Activated T-cell treated with anti-CD3 and anti-CD28 coated beads, Interleukin-2, amount 50 U/mL, for 4 hours (primary cell): Measurements from ENCODE around the gene CDH7. TPM values are rescaled to one million over a fixed set of nuclear protein-coding genes. Genes with fewer than 3 reads are reported as not detected.

Experiments used
- ATAC-seq, 2 donors: fragments of 200-7000 bp; cut with Tn5 transposase; one replicate each; pipeline ENCODE4 v1.10.0; 2021
- DNase-seq: peaks from one replicate; pipeline ENCODE4 v3.0.0-alpha.2; 2020
- H3K27me3 Mint-ChIP-seq: one replicate; pipeline ENCODE4 v1.8.0; 2021; ENCODE audit warnings: low read depth, mixed read lengths
- H3K36me3 Mint-ChIP-seq: one replicate; pipeline ENCODE4 v1.8.0; 2022; ENCODE audit warnings: mixed read lengths; ENCODE audit not compliant: insufficient read depth
- H3K4me1 Mint-ChIP-seq: one replicate; pipeline ENCODE4 v1.8.0; 2021; ENCODE audit warnings: low read depth, mixed read lengths
- H3K4me3 Mint-ChIP-seq: one replicate; pipeline ENCODE4 v1.8.0; 2021; ENCODE audit warnings: mild to moderate bottlenecking, moderate library complexity, mixed read lengths
- H3K9me3 Mint-ChIP-seq: one replicate; pipeline ENCODE4 v1.8.0; 2021; ENCODE audit warnings: mixed read lengths
- total RNA-seq, 3 donors: library from RNA; stranded (reverse); gene quantifications; one replicate each; pipeline ENCODE4 v1.2.1, GENCODE V29; 2021

CDH7 gene, protein sequence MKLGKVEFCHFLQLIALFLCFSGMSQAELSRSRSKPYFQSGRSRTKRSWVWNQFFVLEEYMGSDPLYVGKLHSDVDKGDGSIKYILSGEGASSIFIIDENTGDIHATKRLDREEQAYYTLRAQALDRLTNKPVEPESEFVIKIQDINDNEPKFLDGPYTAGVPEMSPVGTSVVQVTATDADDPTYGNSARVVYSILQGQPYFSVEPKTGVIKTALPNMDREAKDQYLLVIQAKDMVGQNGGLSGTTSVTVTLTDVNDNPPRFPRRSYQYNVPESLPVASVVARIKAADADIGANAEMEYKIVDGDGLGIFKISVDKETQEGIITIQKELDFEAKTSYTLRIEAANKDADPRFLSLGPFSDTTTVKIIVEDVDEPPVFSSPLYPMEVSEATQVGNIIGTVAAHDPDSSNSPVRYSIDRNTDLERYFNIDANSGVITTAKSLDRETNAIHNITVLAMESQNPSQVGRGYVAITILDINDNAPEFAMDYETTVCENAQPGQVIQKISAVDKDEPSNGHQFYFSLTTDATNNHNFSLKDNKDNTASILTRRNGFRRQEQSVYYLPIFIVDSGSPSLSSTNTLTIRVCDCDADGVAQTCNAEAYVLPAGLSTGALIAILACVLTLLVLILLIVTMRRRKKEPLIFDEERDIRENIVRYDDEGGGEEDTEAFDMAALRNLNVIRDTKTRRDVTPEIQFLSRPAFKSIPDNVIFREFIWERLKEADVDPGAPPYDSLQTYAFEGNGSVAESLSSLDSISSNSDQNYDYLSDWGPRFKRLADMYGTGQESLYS
- total RNA-seq = not detected

DNA sequence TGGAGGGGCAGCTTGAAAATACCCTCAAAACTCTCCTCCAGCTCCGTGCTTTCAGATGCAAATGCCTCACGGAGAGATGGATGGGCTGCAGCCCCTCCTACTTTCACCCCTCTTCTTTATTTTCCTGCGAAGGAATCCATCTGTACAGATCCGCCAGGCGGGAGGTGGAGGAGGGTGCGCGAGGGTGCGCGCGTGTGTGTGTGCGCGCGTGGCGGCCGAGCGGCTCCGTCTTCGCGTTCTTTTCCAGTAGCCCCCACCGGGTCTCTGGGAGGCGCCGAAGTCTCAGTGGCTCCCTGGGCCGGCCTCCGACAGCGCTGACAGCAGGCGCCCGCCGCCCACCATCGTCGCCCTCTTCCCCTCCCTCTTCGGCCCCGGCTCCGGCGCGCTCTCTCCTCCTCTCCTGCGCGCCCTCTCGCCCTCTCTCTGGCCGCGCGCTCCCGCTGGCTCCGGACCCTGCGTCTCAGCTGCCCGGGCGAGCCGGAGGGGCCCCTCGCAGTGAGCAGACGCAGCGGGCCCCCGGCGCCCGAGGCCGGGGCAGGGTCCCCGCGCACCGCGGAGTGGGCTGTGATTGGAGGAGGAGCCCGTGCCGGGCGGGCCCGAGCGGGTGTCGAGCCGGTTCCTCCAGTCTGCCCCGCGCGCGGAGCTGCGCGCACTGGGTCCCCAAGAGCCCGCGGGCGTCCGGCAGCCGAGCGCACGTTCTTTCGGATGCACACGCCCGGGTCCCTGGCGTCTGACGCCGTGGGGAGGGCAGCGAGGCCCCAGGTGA lies at the start of gene CDH7:
TSS of gene CDH7 (plus strand) at position 624 of the 766 bp plus-strand sequence. CDS start 11,831 bp downstream, outside the sequence.
- H3K36me3 Mint-ChIP-seq = no peaks in the 10 kb centered on the region
- peaks cover 16% of the 10 kb centered on the region for H3K27me3 Mint-ChIP-seq
- DNase-seq = no peak
- H3K4me3 Mint-ChIP-seq = no peak within 1 kb of the TSS
- peak in 1 of 2 donors; percentile 25 for ATAC-seq
- H3K4me1 Mint-ChIP-seq = no peaks in the 10 kb centered on the region
- no peaks in the 10 kb centered on the region for H3K9me3 Mint-ChIP-seq

- Mint-ChIP-seq H3K36me3 (no peaks in the 10 kb centered on the region), H3K4me3 (no peak overlapping the region), H3K27me3 (no peaks in the 10 kb centered on the region), H3K4me1 (no peaks in the 10 kb centered on the region), H3K9me3 (peaks cover 13% of the 10 kb centered on the region)
- no peak for DNase-seq
- ATAC-seq = no peak
Observed at GRCh38 chr18:65704046-65704445, 46.8 kb upstream of the CDH7 start.

DNA sequence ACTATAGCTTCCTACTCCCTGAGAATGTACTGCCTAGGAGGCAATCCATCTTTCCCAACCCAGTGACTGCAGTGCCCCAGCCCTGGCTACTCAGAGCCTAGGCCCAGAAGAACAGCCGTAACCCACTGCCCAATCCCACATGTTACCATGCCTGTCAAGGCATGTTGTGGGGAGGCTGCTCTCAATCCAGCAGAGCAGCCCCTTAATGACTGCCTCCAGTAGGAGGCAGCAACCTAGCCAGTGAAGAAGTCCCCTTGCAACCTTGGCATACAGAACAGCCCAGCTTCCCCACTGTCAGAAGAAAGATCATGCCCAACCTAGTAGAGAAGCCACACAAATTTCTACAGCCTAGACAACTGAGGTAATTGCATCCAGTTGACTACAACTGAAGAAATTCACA lies 44.2 kb upstream of the CDH7 start:
- Mint-ChIP-seq H3K4me1 (no peaks in the 10 kb centered on the region), H3K4me3 (no peak overlapping the region), H3K27me3 (no peaks in the 10 kb centered on the region), H3K9me3 (peaks cover 10% of the 10 kb centered on the region), H3K36me3 (no peaks in the 10 kb centered on the region)
- DNase-seq (no peak), ATAC-seq (no peak)

- Mint-ChIP-seq H3K9me3 (peaks cover 4% of the 10 kb centered on the region), H3K36me3 (no peaks in the 10 kb centered on the region), H3K4me3 (no peak overlapping the region), H3K4me1 (no peaks in the 10 kb centered on the region), H3K27me3 (no peaks in the 10 kb centered on the region)
- no peak for DNase-seq
- no peak for ATAC-seq
Observed at GRCh38 chr18:65711493-65711892, 39.3 kb upstream of the CDH7 start.

DNA sequence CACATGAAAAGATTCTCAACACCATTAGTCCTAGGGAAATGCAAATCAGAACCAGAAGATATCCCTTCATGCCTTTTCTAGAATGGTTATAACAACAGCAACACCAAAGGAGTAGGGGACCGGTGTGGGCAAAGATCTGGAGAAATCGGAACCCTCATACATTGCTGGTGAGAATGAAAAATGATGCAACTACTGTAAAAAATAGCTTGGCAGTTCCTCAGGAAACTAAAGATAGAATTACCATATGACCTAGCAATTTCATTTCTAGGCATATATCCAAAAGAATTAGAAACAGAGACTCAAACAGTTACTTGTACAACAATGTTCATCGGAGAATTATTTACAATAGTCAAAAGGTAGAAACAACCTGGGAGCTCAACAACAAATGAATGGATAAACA lies 29.2 kb upstream of the CDH7 start:
- Mint-ChIP-seq H3K4me1 (no peaks in the 10 kb centered on the region), H3K27me3 (no peaks in the 10 kb centered on the region), H3K4me3 (no peak overlapping the region), H3K36me3 (no peaks in the 10 kb centered on the region), H3K9me3 (peaks cover 14% of the 10 kb centered on the region)
- no peak for ATAC-seq
- DNase-seq = no peak

- Mint-ChIP-seq H3K36me3 (no peaks in the 10 kb centered on the region), H3K27me3 (no peaks in the 10 kb centered on the region), H3K9me3 (peaks cover 17% of the 10 kb centered on the region), H3K4me3 (no peak overlapping the region), H3K4me1 (no peaks in the 10 kb centered on the region)
- DNase-seq = no peak
- ATAC-seq = no peak
Observed at GRCh38 chr18:65725251-65726050, 25.4 kb upstream of the CDH7 start.

GRCh38 chr18:65735155-65735554 lies 15.7 kb upstream of the CDH7 start:
- H3K36me3 Mint-ChIP-seq = no peaks in the 10 kb centered on the region
- DNase-seq (no peak), ATAC-seq (no peak)
- no peaks in the 10 kb centered on the region for H3K27me3 Mint-ChIP-seq
- peaks cover 4% of the 10 kb centered on the region for H3K9me3 Mint-ChIP-seq
- no peak overlapping the region for H3K4me3 Mint-ChIP-seq
- H3K4me1 Mint-ChIP-seq = no peaks in the 10 kb centered on the region

- Mint-ChIP-seq H3K4me1 (no peaks in the 10 kb centered on the region), H3K4me3 (no peak overlapping the region), H3K27me3 (no peaks in the 10 kb centered on the region), H3K36me3 (no peaks in the 10 kb centered on the region), H3K9me3 (peaks cover 4% of the 10 kb centered on the region)
- DNase-seq = no peak
- no peak for ATAC-seq
Observed at GRCh38 chr18:65737471-65737955, 13.3 kb upstream of the CDH7 start.

GRCh38 chr18:65746936-65747335 lies 3.9 kb upstream of the CDH7 start:
- H3K36me3 Mint-ChIP-seq = no peaks in the 10 kb centered on the region
- peaks cover 13% of the 10 kb centered on the region for H3K27me3 Mint-ChIP-seq
- no peaks in the 10 kb centered on the region for H3K4me1 Mint-ChIP-seq
- H3K9me3 Mint-ChIP-seq = no peaks in the 10 kb centered on the region
- DNase-seq (no peak), ATAC-seq (no peak)
- no peak overlapping the region for H3K4me3 Mint-ChIP-seq

- Mint-ChIP-seq H3K4me3 (no peak overlapping the region), H3K36me3 (no peaks in the 10 kb centered on the region), H3K4me1 (no peaks in the 10 kb centered on the region), H3K27me3 (peaks cover 16% of the 10 kb centered on the region), H3K9me3 (no peaks in the 10 kb centered on the region)
- ATAC-seq (no peak), DNase-seq (no peak)
Observed at GRCh38 chr18:65748321-65748720, 2.5 kb upstream of the CDH7 start.

DNA sequence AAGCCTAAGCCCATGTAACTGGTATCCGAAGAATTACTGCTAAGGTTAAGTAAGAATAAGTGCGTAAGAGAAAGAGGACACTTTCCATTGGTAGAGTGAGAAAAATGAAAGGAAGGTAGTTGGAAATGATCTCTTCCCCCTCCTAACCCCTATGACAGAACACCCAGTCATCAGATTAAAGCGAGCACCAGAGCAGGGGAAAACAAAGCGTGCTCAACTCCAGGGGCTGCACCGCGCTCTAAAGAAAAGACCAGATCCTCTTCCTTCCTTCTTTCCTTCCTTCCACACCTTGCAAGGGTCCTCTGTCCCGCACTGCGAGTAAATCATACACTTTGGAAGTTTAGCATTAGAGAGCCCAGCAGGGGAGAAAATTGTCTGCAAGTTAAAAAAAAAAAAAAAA lies 971 bp upstream of the CDH7 start:
- Mint-ChIP-seq H3K4me3 (no peak overlapping the region), H3K4me1 (no peaks in the 10 kb centered on the region), H3K9me3 (no peaks in the 10 kb centered on the region), H3K36me3 (no peaks in the 10 kb centered on the region), H3K27me3 (peaks cover 16% of the 10 kb centered on the region)
- ATAC-seq (no peak), DNase-seq (no peak)

- Mint-ChIP-seq H3K4me1 (no peaks in the 10 kb centered on the region), H3K9me3 (no peaks in the 10 kb centered on the region), H3K4me3 (no peak overlapping the region), H3K36me3 (no peaks in the 10 kb centered on the region), H3K27me3 (peaks cover 16% of the 10 kb centered on the region)
- ATAC-seq (no peak), DNase-seq (no peak)
Observed at GRCh38 chr18:65751155-65752085, 608 bp downstream of the CDH7 start.
